Dermis lymphatic vessel endothelial cell (primary cell): ENCODE measurements around the gene CMTM7. TPM values are rescaled to one million over a fixed set of nuclear protein-coding genes. Genes with fewer than 3 reads are reported as not detected.

Experiments used
- total RNA-seq: library from RNA; depleted of rRNA; stranded (reverse); fragments of >200 nt; gene quantifications from 2 replicates; pipeline ENCODE4 v1.2.1, GENCODE V29; 2014

Gene CMTM7
- 14.3 and 16.1 TPM in 2 replicates for total RNA-seq

GRCh38 chr3:32391643-32392535, at the start of gene CMTM7:
Gene CMTM7 (plus strand): TSS chr3:32391853. CDS start chr3:32391907, 54 bp downstream.

GRCh38 chr3:32502118-32502945, 110.7 kb downstream of the CMTM7 start, which contains the start of gene CMTM6:
Gene CMTM6 (minus strand): TSS chr3:32502852. CDS start chr3:32502745, 107 bp downstream.

Other genes starting within 250 kb of the CMTM7 start
- gene CMTM8, start 153.2 kb upstream of the CMTM7 start, total RNA-seq = 2.2 and 2.3 TPM in 2 replicates
- gene CMTM6, start 111.0 kb downstream of the CMTM7 start, total RNA-seq = 115 and 118 TPM in 2 replicates
- gene DYNC1LI1, start 179.0 kb downstream of the CMTM7 start, total RNA-seq = 36.4 and 44.5 TPM in 2 replicates